GM23338 (cell line): ENCODE measurements around the gene DCLK3. TPM values are rescaled to one million over a fixed set of nuclear protein-coding genes. Genes with fewer than 3 reads are reported as not detected.

Experiments used
- ATAC-seq: fragments of 200-7000 bp; cut with Tn5 transposase; 3 replicates; pipeline ENCODE4 v1.9.1; 2020
- DNase-seq: peaks from one replicate; pipeline ENCODE4 v3.0.0-alpha.2; 2015; ENCODE audit warnings: low spot score
- H2AFZ ChIP-seq: fragments of 200-600 bp; sonication (generic); 2 replicates; pipeline ENCODE4 v1.8.0; 2016; ENCODE audit warnings: antibody characterized with exemption, mild to moderate bottlenecking, moderate library complexity
- H3F3A ChIP-seq: fragments of 200-600 bp; sonication (generic); replicated peaks from 2 replicates; pipeline ENCODE4 v1.8.0; 2017; ENCODE audit warnings: antibody characterized with exemption, mixed run types, low read depth
- H3K27ac ChIP-seq: fragments of 200-600 bp; sonication (generic); 2 replicates; pipeline ENCODE4 v1.6.1; 2016; ENCODE audit warnings: low read depth
- H3K27me3 ChIP-seq: fragments of 200-600 bp; sonication (generic); 2 replicates; pipeline ENCODE4 v1.8.0; 2016; ENCODE audit warnings: mild to moderate bottlenecking, mixed run types, moderate library complexity; ENCODE audit not compliant: insufficient read depth
- H3K36me3 ChIP-seq: fragments of 200-600 bp; sonication (generic); 2 replicates; pipeline ENCODE4 v1.8.0; 2016; ENCODE audit warnings: mild to moderate bottlenecking; ENCODE audit not compliant: insufficient read depth
- H3K4me1 ChIP-seq: fragments of 200-600 bp; sonication (generic); 2 replicates; pipeline ENCODE4 v1.8.0; 2016; ENCODE audit warnings: mild to moderate bottlenecking, moderate library complexity; ENCODE audit not compliant: insufficient read depth
- H3K4me2 ChIP-seq: fragments of 200-600 bp; sonication (generic); 2 replicates; pipeline ENCODE4 v1.7.1; 2017; ENCODE audit warnings: mixed run types
- H3K4me3 ChIP-seq: fragments of 200-600 bp; sonication (generic); 2 replicates; pipeline ENCODE4 v1.6.1; 2016; ENCODE audit warnings: mixed run types
- H3K79me2 ChIP-seq: fragments of 200-600 bp; sonication (generic); replicated peaks from 2 replicates; pipeline ENCODE4 v1.8.0; 2017; ENCODE audit warnings: mild to moderate bottlenecking; ENCODE audit not compliant: insufficient read depth
- H3K9me2 ChIP-seq: fragments of 200-600 bp; sonication (generic); 2 replicates; pipeline ENCODE4 v1.8.0; 2017; ENCODE audit not compliant: insufficient read depth
- H4K20me1 ChIP-seq: fragments of 200-600 bp; sonication (generic); replicated peaks from 2 replicates; pipeline ENCODE4 v1.8.0; 2017; ENCODE audit warnings: mild to moderate bottlenecking; ENCODE audit not compliant: insufficient read depth
- H3K27ac Mint-ChIP-seq: 2 replicates; pipeline ENCODE4 v1.8.0; 2020; ENCODE audit warnings: inconsistent platforms, mild to moderate bottlenecking, moderate library complexity, mixed read lengths
- H3K27me3 Mint-ChIP-seq: 3 replicates; pipeline ENCODE4 v1.8.0; 2022; ENCODE audit warnings: low read depth, mild to moderate bottlenecking, moderate library complexity, mixed read lengths, inconsistent platforms; ENCODE audit not compliant: insufficient read depth, poor library complexity
- H3K36me3 Mint-ChIP-seq: 3 replicates; pipeline ENCODE4 v1.8.0; 2021; ENCODE audit warnings: low read depth, mild to moderate bottlenecking, inconsistent platforms, moderate library complexity, mixed read lengths
- H3K4me1 Mint-ChIP-seq: 3 replicates; pipeline ENCODE4 v1.8.0; 2020; ENCODE audit warnings: mild to moderate bottlenecking, inconsistent platforms, mixed read lengths
- H3K4me3 Mint-ChIP-seq: 3 replicates; pipeline ENCODE4 v1.8.0; 2021; ENCODE audit warnings: moderate library complexity, mild to moderate bottlenecking, inconsistent platforms, mixed read lengths
- H3K9me3 Mint-ChIP-seq: 3 replicates; pipeline ENCODE4 v1.8.0; 2020; ENCODE audit warnings: moderate library complexity, mild to moderate bottlenecking, inconsistent platforms, mixed read lengths
- CREB1 ChIP-seq: fragments of 250-450 bp; sonication (Bioruptor Pico); IDR thresholded peaks from 2 replicates; pipeline ENCODE4 v1.5.0; 2020; ENCODE audit warnings: low read depth, mild to moderate bottlenecking, moderate library complexity
- EZH2phosphoT487 ChIP-seq: fragments of 200-600 bp; sonication (generic); IDR thresholded peaks from one replicate; pipeline ENCODE4 v1.8.1; 2018; ENCODE audit warnings: antibody characterized with exemption; ENCODE audit not compliant: unreplicated experiment
- JUNB ChIP-seq: IDR thresholded peaks from one replicate; pipeline ENCODE4 v1.6.1; 2016; ENCODE audit warnings: antibody characterized with exemption; ENCODE audit not compliant: unreplicated experiment
- NANOG ChIP-seq: IDR thresholded peaks from 2 replicates; pipeline ENCODE4 v1.6.1; 2016; ENCODE audit warnings: antibody characterized with exemption, borderline replicate concordance
- POLR2AphosphoS5 ChIP-seq: IDR thresholded peaks from 2 replicates; pipeline ENCODE4 v1.6.1; 2016; ENCODE audit warnings: antibody characterized with exemption, low read depth
- STAT1 ChIP-seq: IDR thresholded peaks from one replicate; pipeline ENCODE4 v1.6.1; 2016; ENCODE audit warnings: antibody characterized with exemption; ENCODE audit not compliant: unreplicated experiment
- ZNF114 ChIP-seq: fragments of 250-450 bp; sonication (Bioruptor Pico); IDR thresholded peaks from 2 replicates; pipeline ENCODE4 v1.5.0; 2020; ENCODE audit warnings: mild to moderate bottlenecking, moderate library complexity
- polyA plus RNA-seq: library from polyadenylated mRNA; unstranded; fragments of >200 nt; fragmentation: Nextera tagmentation; extraction: Ambion mirVana; gene quantifications from 2 replicates; pipeline ENCODE4 v1.2.1, GENCODE V29; 2016
- total RNA-seq: library from RNA; depleted of rRNA; stranded (reverse); fragments of >200 nt; shearing (Covaris generic); gene quantifications from 2 replicates; pipeline ENCODE4 v1.2.3, GENCODE V29; 2014
- TF ChIP-seq, protein P1 (sequence below), 2 experiments: fragments of 200-600 bp in 1 of 2; sonication (generic) in 1 of 2; conservative IDR thresholded peaks; 2 replicates each; pipeline versions ENCODE4 v1.5.1 to v1.6.1; 2016 to 2017; ENCODE audit warnings: antibody characterized with exemption in 2 of 2, low read depth in 2 of 2, mild to moderate bottlenecking in 2 of 2, moderate library complexity in 1 of 2
- TF ChIP-seq, protein P2 (sequence below): fragments of 250-450 bp; sonication (Bioruptor Pico); IDR thresholded peaks from 2 replicates; pipeline ENCODE4 v1.5.0; 2020; ENCODE audit warnings: mild to moderate bottlenecking, moderate library complexity

Gene DCLK3
- total and polyA plus RNA-seq, 2 experiments from 2014 or later = 0.40 to 0.66 TPM

DNA sequence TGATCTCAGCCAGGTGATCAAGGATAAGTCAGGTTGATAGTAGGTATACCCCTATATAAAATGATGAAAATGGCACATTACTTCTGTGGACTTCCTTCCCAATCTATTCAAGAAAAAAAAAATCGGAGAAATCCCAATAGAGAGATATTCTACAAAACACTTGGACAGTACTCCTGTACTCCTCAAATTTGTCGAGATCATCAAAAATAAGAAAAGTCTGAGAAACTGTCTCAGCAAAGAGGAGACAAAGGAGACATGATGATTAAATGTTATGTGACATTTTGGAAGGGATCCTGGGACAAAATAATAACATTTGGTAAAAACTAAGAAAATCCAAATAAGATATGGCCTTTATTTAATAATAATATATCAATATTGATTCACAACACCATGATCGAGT lies 94.6 kb downstream of the DCLK3 start:
- ATAC-seq (no peak), DNase-seq (no peak)
- peaks cover 5% of the 10 kb centered on the region; the same call in 2 of the 3 replicates for H3K4me1 Mint-ChIP-seq
- H4K20me1 ChIP-seq = no peaks in the 10 kb centered on the region
- H3F3A ChIP-seq = no peaks in the 10 kb centered on the region
- no peaks in the 10 kb centered on the region; the same call in 1 of the 2 replicates for H3K9me2 ChIP-seq
- H3K27ac Mint-ChIP-seq = no peak overlapping the region
- H3K4me3 ChIP-seq = no peak overlapping the region
- H3K4me3 Mint-ChIP-seq = no peak overlapping the region
- no peaks in the 10 kb centered on the region for H3K79me2 ChIP-seq
- no peaks in the 10 kb centered on the region for H3K36me3 Mint-ChIP-seq
- no peaks in the 10 kb centered on the region for H3K27me3 Mint-ChIP-seq
- H3K4me1 ChIP-seq = no peaks in the 10 kb centered on the region
- H3K9me3 Mint-ChIP-seq = no peaks in the 10 kb centered on the region
- H3K36me3 ChIP-seq = no peaks in the 10 kb centered on the region
- no peak for TF ChIP-seq CREB1 (CRISPR knock-in tag)
- TF ChIP-seq NANOG = no peak
- TF ChIP-seq STAT1 = no peak
- TF ChIP-seq, protein P1, sequence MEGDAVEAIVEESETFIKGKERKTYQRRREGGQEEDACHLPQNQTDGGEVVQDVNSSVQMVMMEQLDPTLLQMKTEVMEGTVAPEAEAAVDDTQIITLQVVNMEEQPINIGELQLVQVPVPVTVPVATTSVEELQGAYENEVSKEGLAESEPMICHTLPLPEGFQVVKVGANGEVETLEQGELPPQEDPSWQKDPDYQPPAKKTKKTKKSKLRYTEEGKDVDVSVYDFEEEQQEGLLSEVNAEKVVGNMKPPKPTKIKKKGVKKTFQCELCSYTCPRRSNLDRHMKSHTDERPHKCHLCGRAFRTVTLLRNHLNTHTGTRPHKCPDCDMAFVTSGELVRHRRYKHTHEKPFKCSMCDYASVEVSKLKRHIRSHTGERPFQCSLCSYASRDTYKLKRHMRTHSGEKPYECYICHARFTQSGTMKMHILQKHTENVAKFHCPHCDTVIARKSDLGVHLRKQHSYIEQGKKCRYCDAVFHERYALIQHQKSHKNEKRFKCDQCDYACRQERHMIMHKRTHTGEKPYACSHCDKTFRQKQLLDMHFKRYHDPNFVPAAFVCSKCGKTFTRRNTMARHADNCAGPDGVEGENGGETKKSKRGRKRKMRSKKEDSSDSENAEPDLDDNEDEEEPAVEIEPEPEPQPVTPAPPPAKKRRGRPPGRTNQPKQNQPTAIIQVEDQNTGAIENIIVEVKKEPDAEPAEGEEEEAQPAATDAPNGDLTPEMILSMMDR (conservative IDR thresholded peaks at IDR 0.05; ENCODE audit: low read depth in 2 of 2) = no peak
- TF ChIP-seq, protein P2, sequence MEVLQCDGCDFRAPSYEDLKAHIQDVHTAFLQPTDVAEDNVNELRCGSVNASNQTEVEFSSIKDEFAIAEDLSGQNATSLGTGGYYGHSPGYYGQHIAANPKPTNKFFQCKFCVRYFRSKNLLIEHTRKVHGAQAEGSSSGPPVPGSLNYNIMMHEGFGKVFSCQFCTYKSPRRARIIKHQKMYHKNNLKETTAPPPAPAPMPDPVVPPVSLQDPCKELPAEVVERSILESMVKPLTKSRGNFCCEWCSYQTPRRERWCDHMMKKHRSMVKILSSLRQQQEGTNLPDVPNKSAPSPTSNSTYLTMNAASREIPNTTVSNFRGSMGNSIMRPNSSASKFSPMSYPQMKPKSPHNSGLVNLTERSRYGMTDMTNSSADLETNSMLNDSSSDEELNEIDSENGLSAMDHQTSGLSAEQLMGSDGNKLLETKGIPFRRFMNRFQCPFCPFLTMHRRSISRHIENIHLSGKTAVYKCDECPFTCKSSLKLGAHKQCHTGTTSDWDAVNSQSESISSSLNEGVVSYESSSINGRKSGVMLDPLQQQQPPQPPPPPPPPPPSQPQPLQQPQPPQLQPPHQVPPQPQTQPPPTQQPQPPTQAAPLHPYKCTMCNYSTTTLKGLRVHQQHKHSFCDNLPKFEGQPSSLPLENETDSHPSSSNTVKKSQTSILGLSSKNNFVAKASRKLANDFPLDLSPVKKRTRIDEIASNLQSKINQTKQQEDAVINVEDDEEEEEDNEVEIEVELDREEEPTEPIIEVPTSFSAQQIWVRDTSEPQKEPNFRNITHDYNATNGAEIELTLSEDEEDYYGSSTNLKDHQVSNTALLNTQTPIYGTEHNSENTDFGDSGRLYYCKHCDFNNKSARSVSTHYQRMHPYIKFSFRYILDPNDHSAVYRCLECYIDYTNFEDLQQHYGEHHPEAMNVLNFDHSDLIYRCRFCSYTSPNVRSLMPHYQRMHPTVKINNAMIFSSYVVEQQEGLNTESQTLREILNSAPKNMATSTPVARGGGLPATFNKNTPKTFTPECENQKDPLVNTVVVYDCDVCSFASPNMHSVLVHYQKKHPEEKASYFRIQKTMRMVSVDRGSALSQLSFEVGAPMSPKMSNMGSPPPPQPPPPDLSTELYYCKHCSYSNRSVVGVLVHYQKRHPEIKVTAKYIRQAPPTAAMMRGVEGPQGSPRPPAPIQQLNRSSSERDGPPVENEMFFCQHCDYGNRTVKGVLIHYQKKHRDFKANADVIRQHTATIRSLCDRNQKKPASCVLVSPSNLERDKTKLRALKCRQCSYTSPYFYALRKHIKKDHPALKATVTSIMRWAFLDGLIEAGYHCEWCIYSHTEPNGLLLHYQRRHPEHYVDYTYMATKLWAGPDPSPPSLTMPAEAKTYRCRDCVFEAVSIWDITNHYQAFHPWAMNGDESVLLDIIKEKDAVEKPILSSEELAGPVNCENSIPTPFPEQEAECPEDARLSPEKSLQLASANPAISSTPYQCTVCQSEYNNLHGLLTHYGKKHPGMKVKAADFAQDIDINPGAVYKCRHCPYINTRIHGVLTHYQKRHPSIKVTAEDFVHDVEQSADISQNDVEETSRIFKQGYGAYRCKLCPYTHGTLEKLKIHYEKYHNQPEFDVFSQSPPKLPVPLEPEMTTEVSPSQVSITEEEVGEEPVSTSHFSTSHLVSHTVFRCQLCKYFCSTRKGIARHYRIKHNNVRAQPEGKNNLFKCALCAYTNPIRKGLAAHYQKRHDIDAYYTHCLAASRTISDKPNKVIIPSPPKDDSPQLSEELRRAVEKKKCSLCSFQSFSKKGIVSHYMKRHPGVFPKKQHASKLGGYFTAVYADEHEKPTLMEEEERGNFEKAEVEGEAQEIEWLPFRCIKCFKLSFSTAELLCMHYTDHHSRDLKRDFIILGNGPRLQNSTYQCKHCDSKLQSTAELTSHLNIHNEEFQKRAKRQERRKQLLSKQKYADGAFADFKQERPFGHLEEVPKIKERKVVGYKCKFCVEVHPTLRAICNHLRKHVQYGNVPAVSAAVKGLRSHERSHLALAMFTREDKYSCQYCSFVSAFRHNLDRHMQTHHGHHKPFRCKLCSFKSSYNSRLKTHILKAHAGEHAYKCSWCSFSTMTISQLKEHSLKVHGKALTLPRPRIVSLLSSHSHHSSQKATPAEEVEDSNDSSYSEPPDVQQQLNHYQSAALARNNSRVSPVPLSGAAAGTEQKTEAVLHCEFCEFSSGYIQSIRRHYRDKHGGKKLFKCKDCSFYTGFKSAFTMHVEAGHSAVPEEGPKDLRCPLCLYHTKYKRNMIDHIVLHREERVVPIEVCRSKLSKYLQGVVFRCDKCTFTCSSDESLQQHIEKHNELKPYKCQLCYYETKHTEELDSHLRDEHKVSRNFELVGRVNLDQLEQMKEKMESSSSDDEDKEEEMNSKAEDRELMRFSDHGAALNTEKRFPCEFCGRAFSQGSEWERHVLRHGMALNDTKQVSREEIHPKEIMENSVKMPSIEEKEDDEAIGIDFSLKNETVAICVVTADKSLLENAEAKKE (CRISPR knock-in tag) = no peak
- TF ChIP-seq POLR2AphosphoS5 = no peak
- TF ChIP-seq JUNB = no peak
- no peak for TF ChIP-seq EZH2phosphoT487
- TF ChIP-seq ZNF114 = no peak
- H3K4me2 ChIP-seq = no peak overlapping the region
- H3K27ac ChIP-seq = no peak overlapping the region
- no peak overlapping the region for H2AFZ ChIP-seq
- H3K27me3 ChIP-seq = no peaks in the 10 kb centered on the region
